HG02981 (cell line): Measurements from ENCODE around the gene AZU1.
"Not testable (repeated sequence)": the region's sequence is repeated elsewhere in the genome, so short reads cannot be mapped to it uniquely, and the experiment has no call there.

Experiments
- ATAC-seq: cut with Tn5 transposase; IDR thresholded peaks from one replicate; pipeline ENCODE4 v1.9.1; 2021; ENCODE audit warnings: mild to moderate bottlenecking, moderate library complexity; ENCODE audit not compliant: unreplicated experiment

Gene AZU1

DNA sequence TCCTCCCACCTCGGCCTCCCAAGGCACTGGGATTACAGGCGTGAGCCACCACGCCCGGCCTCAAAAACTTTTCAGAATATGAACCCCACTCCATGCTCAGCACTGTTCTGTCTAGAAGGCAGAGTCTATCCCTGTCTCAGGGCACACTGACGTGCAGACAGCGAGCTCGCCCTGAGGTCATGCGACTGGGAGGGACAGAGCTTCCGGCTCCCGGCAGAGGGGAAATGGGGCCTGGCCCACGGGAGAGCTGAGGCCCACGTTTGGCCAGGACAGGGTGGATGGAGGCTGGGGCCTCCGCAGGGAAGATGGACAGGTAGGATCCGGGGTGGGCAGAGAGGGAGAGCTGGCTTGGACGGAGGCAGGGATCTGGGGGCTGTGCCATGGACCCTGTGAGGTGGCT, 2.8 kb upstream of the AZU1 start:
- ATAC-seq, result no peak

DNA sequence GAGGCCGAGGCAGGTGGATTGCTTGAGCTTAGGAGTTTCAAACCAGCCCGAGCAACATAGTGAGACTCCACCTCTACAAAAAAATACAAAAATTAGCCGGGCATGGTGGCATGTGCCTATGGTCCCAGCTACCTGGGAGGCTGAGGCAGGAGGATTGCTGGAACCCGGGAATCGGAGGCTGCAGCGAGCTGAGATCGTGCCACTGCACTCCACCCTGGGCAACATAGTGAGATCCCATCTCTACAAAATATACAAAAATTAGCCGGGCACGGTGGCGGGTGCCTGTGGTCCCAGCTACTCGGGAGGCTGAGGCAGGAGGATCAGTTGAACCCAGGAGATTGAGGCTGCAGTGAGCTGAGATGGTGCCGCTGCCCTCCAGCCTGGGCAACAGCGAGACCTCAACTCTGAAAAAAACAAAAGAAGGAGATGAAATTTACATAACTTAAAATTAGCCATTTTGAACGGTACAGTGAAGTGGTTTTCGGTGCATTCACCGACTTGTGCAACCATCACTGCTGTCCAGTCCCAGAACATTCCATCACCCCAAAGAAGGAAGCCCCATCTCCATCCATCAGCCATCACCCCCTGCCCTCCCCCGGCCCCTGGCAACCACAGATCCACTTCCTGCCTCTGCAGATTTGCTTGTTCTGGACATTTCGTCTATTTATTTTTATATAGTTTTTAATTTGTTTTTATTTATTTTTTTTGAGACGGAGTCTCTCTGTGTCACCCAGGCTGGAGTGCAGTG, 1.6 kb upstream of the AZU1 start:
- no peak for ATAC-seq

DNA sequence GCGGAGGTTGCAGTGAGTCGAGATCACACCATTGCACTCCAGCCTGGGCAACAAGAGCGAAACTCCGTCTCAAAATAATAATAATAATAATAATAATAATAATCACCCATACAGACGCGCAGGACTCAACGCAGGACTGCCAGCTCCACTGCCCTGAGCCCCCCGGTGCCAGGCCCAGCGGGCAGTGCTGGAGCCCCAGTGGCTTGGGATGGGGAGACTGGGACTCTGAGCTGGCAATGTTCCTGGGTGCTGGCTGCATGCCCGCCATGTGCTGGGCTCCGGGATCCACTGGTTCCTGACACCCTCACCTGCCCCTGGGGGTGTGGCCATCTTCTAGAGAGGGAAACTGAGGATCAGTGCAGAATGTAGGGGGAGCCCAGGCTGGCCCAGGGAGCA, 325 bp upstream of the AZU1 start:
- ATAC-seq, result no peak

GRCh38 chr19:829129-829758, 1.6 kb downstream of the AZU1 start:
- ATAC-seq, result no peak

GRCh38 chr19:831407-832369, 4.1 kb downstream of the AZU1 start:
- no peak for ATAC-seq

DNA sequence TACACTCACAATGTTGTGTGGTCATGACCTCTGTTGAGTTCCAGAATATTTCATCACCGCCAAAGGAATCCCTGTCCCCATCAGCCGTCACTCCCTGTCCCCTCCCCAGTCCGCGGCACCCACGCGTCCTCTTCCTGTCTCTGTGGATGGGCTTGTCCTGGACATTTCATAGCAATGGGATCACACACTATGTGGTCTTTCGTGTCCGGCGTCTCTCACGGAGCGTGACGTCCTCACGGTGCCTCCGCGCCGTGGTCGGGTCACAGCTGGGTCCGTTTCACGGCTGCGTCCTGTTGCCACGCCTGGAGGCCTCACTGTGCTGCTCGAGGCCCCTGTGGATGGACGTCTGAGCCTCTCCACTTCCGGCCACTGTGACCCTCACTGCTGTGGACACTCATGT, 6.6 kb downstream of the AZU1 start:
- no peak for ATAC-seq

DNA sequence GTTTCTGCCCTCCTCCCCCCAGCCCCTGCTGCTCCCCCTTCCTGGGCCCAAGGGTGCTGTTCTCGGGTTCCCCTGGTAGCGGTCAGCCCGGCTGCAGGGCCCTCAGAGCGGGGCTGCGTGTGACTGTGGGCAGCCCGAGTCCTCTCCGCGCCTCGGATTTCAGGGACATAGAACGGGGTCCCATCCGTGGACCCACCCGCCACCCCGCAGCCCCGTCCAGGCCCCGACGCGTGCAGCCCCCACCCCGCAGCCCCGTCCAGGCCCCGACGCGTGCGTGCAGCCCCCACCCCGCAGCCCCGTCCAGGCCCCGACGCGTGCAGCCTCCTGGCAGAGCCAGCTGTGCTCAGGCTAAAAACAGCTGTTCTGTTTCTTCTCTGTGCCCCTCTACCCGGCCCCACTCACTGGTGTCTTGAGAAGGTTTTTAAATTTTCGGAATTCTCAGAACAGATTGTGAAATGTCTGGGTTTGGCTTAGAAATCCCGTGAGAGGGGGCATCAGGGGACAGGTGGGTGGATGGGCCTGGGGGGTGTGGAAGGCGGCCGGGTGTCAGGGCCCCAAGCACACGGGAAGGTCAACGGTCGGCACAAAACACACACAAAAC, 7.7 kb downstream of the AZU1 start:
- no peak for ATAC-seq

DNA sequence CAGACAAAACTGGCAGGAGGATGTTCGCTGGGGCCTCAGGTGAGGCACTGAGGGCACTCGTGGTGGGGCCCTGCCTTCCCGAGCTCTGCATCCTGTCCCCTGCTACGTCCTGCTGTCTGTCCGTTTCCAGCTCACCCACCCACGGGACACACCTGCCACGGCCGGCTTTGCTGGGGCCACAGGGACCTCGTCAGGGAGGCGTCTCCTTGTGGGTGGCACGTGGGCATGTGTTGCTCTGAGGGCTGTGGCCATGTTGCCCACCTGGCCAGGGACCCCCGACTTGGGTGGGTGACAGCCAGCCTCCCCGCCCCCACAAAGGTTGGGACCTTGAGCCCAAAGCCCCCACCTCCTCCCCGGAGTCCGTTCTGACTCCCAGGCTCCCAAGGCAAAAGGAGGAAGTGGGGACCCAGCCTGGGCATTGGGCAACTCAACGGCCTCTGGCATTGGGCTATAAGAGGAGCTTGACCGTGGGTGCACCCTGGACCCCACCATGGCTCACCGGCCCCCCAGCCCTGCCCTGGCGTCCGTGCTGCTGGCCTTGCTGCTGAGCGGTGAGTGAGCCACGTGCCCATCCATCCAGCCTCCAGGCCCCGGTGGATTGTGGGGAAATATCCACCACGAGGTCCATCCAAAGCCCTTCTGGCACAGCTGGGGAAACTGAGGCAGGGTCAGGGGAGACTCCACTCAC, 13.0 kb downstream of the AZU1 start, which contains the start of gene PRTN3:
Gene PRTN3, plus strand, starts transcription at position 481 of the 688 bp plus-strand sequence. Its CDS starts 10 bp downstream, at position 491.
- ATAC-seq, result no peak

- not testable (repeated sequence) for ATAC-seq
These were observed 15.2 kb downstream of the AZU1 start for GRCh38 chr19:842802-843179.

DNA sequence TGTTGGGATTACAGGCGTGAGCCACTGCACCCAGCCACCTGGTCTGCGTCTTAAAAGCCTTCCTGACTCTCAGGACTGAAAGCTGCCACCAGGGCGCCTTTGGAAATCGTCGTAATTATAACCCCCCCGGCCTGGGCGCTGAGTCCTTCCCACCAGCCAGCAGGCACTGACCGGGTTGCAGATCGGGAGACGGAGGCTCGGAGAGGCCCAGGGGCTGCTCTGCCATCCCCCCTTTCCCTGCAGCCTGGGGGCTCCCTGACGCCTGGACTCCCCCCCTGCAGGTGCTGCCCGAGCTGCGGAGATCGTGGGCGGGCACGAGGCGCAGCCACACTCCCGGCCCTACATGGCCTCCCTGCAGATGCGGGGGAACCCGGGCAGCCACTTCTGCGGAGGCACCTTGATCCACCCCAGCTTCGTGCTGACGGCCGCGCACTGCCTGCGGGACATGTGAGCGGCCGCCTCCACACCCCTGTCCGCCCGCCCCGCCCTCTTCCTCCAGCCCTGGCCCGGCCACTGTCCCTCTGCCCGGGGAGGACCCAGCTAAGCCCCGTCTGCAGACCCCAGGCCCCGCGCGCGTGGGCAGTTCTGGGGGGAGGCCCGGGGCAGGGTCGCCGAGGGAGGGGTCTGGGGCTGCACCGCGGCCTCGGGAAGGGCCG, 15.7 kb downstream of the AZU1 start:
- no peak for ATAC-seq

DNA sequence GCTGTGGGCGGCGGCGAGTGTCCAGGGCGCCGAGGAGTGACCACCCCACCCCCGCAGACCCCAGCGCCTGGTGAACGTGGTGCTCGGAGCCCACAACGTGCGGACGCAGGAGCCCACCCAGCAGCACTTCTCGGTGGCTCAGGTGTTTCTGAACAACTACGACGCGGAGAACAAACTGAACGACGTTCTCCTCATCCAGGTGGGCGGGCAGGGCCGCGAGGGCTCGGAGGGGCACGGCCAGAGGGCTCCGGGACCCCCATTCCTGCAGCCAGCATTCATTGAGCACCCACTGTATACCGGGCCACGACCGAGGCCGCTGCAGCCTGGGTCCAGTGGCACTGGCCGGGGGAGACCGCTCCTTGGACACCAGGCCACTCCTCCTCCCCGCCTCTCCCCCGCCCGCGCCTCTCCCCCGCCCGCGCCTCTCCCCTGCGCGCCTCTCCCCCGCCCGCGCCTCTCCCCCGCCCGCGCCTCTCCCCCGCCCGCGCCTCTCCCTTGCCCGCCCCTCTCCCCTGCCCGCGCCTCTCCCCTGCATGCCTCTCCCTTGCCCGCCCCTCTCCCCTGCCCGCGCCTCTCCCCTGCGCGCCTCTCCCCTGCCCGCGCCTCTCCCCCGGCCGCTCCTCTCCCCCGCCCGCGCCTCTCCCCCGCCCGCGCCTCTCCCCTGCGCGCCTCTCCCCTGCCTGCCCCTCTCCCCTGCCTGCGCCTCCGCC, 16.4 kb downstream of the AZU1 start:
- no peak for ATAC-seq

DNA sequence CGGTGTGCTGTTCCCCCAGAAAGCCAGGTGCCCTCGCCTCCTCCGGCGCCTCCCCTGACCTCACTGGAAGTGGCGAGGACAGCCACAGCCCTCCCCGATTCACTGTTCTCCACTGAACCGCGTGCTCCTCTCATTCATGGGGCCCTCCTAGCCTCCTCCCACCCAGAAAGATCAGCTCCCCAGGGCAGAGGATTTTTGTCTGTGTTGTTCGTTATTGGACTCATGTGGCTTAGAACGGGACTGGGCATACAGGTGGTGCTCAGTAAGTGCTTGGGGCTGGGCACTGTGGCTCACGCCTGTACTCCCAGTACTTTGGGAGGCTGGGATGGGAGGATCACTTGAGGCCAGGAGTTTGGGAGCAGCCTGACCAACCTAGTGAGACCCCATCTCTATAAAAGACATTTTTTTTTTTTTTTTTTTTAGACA, 16.9 kb downstream of the AZU1 start:
- no peak for ATAC-seq

- ATAC-seq, result no peak
These were observed 18.3 kb downstream of the AZU1 start for GRCh38 chr19:845707-846521.

GRCh38 chr19:848386-848921, 20.8 kb downstream of the AZU1 start:
- ATAC-seq, result no peak

- not testable (repeated sequence) for ATAC-seq
These were observed 21.6 kb downstream of the AZU1 start for GRCh38 chr19:849195-849594.

- no peak for ATAC-seq
These were observed 22.8 kb downstream of the AZU1 start for GRCh38 chr19:850221-850978.

GRCh38 chr19:850979-851335, 23.3 kb downstream of the AZU1 start:
- no peak for ATAC-seq
